Ecto neural progenitor cell (in vitro differentiated cells): ENCODE measurements around the gene SQOR.
A peak's percentile ranks its signal among the peaks of the same experiment; 100 is the strongest.

ENCODE experiments used
- DNase-seq: peaks from one replicate; pipeline ENCODE4 v3.0.0-alpha.2; 2018; ENCODE audit warnings: low spot score

The SQOR gene

GRCh38 chr15:45660231-45660979, 25.6 kb downstream of the SQOR start:
- DNase-seq: no peak

GRCh38 chr15:45662375-45662774, 27.5 kb downstream of the SQOR start:
- DNase-seq: peak; percentile 53

GRCh38 chr15:45664451-45664850, 29.6 kb downstream of the SQOR start:
- DNase-seq: no peak

- no peak for DNase-seq
These were observed 30.4 kb downstream of the SQOR start for GRCh38 chr15:45665261-45665660.

GRCh38 chr15:45666119-45666875, 31.5 kb downstream of the SQOR start:
- DNase-seq: no peak

- no peak for DNase-seq
These were observed 32.2 kb downstream of the SQOR start for GRCh38 chr15:45667002-45667401.

GRCh38 chr15:45668386-45668785, 33.6 kb downstream of the SQOR start:
- DNase-seq: no peak

- no peak for DNase-seq
These were observed 34.6 kb downstream of the SQOR start for GRCh38 chr15:45669422-45669821.

GRCh38 chr15:45670091-45670490, 35.3 kb downstream of the SQOR start:
- no peak for DNase-seq

- no peak for DNase-seq
These were observed 35.7 kb downstream of the SQOR start for GRCh38 chr15:45670511-45670910.

GRCh38 chr15:45674677-45675076, 39.8 kb downstream of the SQOR start:
- DNase-seq: no peak

- no peak for DNase-seq
These were observed 43.0 kb downstream of the SQOR start for GRCh38 chr15:45677797-45678196.

- DNase-seq: no peak
These were observed 43.8 kb downstream of the SQOR start for GRCh38 chr15:45678459-45679178.

- DNase-seq: no peak
These were observed 49.7 kb downstream of the SQOR start for GRCh38 chr15:45684533-45684932.

- DNase-seq: no peak
These were observed 54.8 kb downstream of the SQOR start for GRCh38 chr15:45689616-45690015.

GRCh38 chr15:45690581-45691260, 55.9 kb downstream of the SQOR start:
- DNase-seq: no peak

- DNase-seq: no peak
These were observed 66.3 kb downstream of the SQOR start for GRCh38 chr15:45701108-45701507.

- no peak for DNase-seq
These were observed 67.2 kb downstream of the SQOR start for GRCh38 chr15:45702041-45702440.

- DNase-seq: peak; percentile 49
These were observed 69.0 kb downstream of the SQOR start for GRCh38 chr15:45703670-45704328.

GRCh38 chr15:45704329-45705249, 69.8 kb downstream of the SQOR start:
- peak; percentile 79 for DNase-seq
